Inferior parietal cortex (tissue), 1 donor: ENCODE data around the gene ASIC2.
A peak's percentile ranks its signal among the peaks of the same experiment; 100 is the strongest.

Source experiments
- DNase-seq: peaks from one replicate; pipeline ENCODE4 v3.0.0-alpha.2; 2016; ENCODE audit errors: extremely low spot score

Gene ASIC2

GRCh38 chr17:33163533-33164168 is 129.4 kb downstream of the ASIC2 start:
- no peak for DNase-seq

GRCh38 chr17:33154869-33155455 is 138.1 kb downstream of the ASIC2 start:
- DNase-seq: no peak

- DNase-seq: no peak
Measured at GRCh38 chr17:33152783-33153182, 140.3 kb downstream of the ASIC2 start.

GRCh38 chr17:33151565-33151964 is 141.5 kb downstream of the ASIC2 start:
- DNase-seq: no peak

- DNase-seq: no peak
Measured at GRCh38 chr17:33145941-33146340, 147.2 kb downstream of the ASIC2 start.

- DNase-seq: no peak
Measured at GRCh38 chr17:33144837-33145236, 148.3 kb downstream of the ASIC2 start.

- DNase-seq: no peak
Measured at GRCh38 chr17:33142705-33143299, 150.3 kb downstream of the ASIC2 start.

- no peak for DNase-seq
Measured at GRCh38 chr17:33140413-33141099, 152.5 kb downstream of the ASIC2 start.

GRCh38 chr17:33138627-33139026 is 154.5 kb downstream of the ASIC2 start:
- no peak for DNase-seq

GRCh38 chr17:33137426-33137825 is 155.7 kb downstream of the ASIC2 start:
- no peak for DNase-seq

GRCh38 chr17:33135691-33136090 is 157.4 kb downstream of the ASIC2 start:
- DNase-seq: no peak

- DNase-seq: no peak
Measured at GRCh38 chr17:33131620-33132019, 161.5 kb downstream of the ASIC2 start.

GRCh38 chr17:33127706-33128105 is 165.4 kb downstream of the ASIC2 start:
- no peak for DNase-seq

GRCh38 chr17:33126086-33126485 is 167.0 kb downstream of the ASIC2 start:
- DNase-seq: no peak

GRCh38 chr17:33125552-33125950 is 167.5 kb downstream of the ASIC2 start:
- DNase-seq: no peak

GRCh38 chr17:33124871-33125551 is 168.1 kb downstream of the ASIC2 start:
- no peak for DNase-seq

- DNase-seq: no peak
Measured at GRCh38 chr17:33124185-33124584, 168.9 kb downstream of the ASIC2 start.

GRCh38 chr17:33121756-33122155 is 171.3 kb downstream of the ASIC2 start:
- no peak for DNase-seq

GRCh38 chr17:33121272-33121671 is 171.8 kb downstream of the ASIC2 start:
- no peak for DNase-seq

GRCh38 chr17:33120103-33120502 is 173.0 kb downstream of the ASIC2 start:
- peak; percentile 38 for DNase-seq

GRCh38 chr17:33118391-33119075 is 174.6 kb downstream of the ASIC2 start:
- DNase-seq: no peak
